ENCODE data around the gene ADISSP.
"Not testable (repeated sequence)": the region's sequence is repeated elsewhere in the genome, so short reads cannot be mapped to it uniquely, and the experiment has no call there.

The ADISSP gene

DNA sequence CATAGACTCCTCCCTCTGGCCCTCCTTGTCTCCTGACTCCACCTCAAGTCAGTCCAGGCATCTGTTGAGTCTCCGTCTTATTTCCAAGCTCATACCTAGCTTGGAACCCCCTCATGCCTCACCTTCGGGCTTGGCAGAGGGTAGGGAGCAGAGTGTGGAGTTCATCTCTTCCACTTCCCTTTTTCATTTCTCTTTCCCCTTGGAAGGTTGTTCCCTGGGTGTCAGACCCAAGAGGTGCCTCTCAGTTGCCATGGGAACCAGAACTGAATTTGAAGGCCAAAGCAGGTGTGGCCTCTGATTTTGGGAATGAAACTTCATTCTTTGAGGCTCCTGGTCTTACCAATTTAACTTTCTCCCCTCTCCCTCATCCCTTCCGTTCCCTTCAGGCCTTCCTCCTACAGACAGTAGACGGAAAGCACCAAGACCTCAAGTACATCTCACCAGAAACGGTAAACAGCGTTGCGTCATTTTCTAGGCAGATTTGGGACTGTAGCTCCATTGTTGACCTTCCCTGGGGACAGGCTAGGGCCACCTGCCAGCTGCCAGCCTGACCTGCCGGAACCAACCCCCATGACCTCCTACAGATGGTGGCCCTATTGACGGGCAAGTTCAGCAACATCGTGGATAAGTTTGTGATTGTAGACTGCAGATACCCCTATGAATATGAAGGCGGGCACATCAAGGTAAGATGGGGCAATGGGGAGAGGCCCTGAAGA lies 35.1 kb upstream of the ADISSP start:
- Mint-ChIP-seq H3K4me1 (ENCODE audit: low read depth) (peaks cover 79% of the 10 kb centered on the region), H3K36me3 (peaks cover 16% of the 10 kb centered on the region), H3K27me3 (no peaks in the 10 kb centered on the region), H3K9me3 (ENCODE audit: low read depth) (no peaks in the 10 kb centered on the region), H3K27ac (peak overlapping the region; percentile 52), H3K4me3 (no peak overlapping the region)

DNA sequence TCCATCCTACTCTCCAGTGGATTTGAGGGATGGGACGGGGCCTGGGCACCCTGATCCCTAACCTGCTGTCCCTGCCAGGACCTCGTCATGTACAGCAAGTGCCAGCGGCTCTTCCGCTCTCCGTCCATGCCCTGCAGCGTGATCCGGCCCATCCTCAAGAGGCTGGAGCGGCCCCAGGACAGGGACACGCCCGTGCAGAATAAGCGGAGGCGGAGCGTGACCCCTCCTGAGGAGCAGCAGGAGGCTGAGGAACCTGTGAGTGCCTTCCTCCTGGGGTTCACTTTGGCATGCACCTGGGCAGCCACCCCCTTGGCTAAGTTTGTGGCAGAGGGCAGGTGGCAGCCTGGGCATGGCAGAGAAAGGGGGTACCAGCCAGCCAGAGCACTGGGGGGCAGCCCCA lies 34.3 kb upstream of the ADISSP start:
- no peak overlapping the region for H3K27ac Mint-ChIP-seq
- no peaks in the 10 kb centered on the region for H3K9me3 Mint-ChIP-seq (ENCODE audit: low read depth)
- peaks cover 16% of the 10 kb centered on the region for H3K36me3 Mint-ChIP-seq
- peaks cover 79% of the 10 kb centered on the region for H3K4me1 Mint-ChIP-seq (ENCODE audit: low read depth)
- no peaks in the 10 kb centered on the region for H3K27me3 Mint-ChIP-seq
- H3K4me3 Mint-ChIP-seq = no peak overlapping the region

DNA sequence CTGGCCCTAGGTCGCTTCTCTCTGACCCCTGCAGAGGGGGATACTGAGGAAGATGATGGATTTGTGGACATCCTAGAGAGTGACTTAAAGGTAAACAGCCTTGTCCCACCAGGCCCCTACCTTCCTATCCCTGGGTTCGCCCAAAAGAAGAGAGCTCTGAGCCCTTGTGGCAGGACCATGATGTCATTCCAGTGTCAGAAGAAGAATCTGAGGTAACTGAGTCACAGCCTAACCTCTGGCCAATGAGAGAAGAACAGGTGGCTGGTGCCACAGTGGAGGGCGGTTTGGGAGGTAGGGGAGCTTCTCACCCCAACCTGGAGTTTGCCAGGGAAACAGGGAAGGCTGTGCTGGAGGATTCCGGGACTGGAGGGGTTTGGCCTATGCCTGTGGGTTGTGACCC lies 33.7 kb upstream of the ADISSP start:
- no peaks in the 10 kb centered on the region for H3K27me3 Mint-ChIP-seq
- H3K27ac Mint-ChIP-seq = peak overlapping the region; percentile 78
- H3K4me3 Mint-ChIP-seq = no peak overlapping the region
- H3K4me1 Mint-ChIP-seq (ENCODE audit: low read depth) = peaks cover 78% of the 10 kb centered on the region
- H3K36me3 Mint-ChIP-seq = peaks cover 14% of the 10 kb centered on the region
- H3K9me3 Mint-ChIP-seq (ENCODE audit: low read depth) = no peaks in the 10 kb centered on the region

DNA sequence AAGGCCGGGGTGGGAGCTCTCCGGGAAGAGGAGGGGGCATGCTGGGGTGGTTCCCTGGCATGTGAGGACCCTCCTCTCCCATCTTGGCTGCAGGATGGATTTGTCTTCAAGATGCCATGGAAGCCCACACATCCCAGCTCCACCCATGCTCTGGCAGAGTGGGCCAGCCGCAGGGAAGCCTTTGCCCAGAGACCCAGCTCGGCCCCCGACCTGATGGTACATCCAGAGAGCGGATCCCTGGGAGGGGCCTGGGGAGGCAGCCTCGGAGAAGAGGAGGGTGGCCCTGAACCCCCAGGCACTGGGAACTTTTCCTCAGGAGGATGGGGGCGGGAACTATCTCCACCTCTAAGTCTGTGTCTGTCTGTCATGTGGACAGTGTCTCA lies 33.3 kb upstream of the ADISSP start:
- Mint-ChIP-seq H3K4me3 (no peak overlapping the region), H3K27me3 (no peaks in the 10 kb centered on the region), H3K36me3 (peaks cover 14% of the 10 kb centered on the region), H3K27ac (peak overlapping the region; percentile 92), H3K9me3 (ENCODE audit: low read depth) (no peaks in the 10 kb centered on the region), H3K4me1 (ENCODE audit: low read depth) (peaks cover 75% of the 10 kb centered on the region)

DNA sequence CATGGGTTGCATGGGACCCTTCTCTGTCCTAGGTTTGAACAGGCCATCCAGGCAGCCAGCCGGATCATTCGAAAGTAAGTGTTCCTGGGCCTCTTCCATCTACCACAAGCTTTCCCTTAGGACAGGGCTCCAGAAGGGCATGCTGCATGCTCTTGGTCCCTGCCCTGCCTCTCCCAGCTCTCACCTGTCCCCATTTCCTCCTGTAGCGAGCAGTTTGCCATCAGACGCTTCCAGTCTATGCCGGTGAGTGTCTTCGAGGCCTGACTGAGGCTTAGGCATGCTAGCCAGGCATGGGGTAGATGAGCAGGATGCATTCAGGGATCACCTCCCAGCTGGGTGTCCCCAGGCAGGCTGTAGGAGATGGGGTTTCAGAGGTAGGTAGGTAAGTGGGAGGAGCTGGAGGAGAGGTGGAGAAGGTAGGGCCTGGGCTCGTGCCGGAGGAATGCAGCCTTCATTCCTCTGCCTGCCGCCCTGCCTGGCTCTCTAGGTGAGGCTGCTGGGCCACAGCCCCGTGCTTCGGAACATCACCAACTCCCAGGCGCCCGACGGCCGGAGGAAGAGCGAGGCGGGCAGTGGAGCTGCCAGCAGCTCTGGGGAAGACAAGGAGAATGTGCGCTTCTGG lies 32.8 kb upstream of the ADISSP start:
- peaks cover 10% of the 10 kb centered on the region for H3K36me3 Mint-ChIP-seq
- peaks cover 73% of the 10 kb centered on the region for H3K4me1 Mint-ChIP-seq (ENCODE audit: low read depth)

DNA sequence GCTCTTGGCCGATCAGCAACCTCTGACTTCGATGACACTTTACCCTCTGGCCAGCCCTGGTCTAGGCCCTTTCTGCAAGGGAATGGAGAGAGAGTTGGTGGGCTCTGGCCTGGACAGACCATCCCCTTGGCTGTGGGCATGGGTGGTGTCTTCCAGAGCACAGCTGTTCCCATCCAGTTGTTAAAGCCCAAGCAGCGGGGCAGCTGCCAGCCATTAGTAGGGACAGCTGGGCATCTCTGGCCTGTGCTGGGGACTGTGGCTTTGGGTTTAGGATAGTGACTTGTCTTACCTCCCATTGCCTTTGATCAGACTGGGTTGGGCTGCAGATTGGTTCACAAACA lies 31.3 kb upstream of the ADISSP start:
- no peaks in the 10 kb centered on the region for H3K27me3 Mint-ChIP-seq
- H3K9me3 Mint-ChIP-seq (ENCODE audit: low read depth) = no peaks in the 10 kb centered on the region
- peaks cover 66% of the 10 kb centered on the region for H3K4me1 Mint-ChIP-seq (ENCODE audit: low read depth)
- H3K4me3 Mint-ChIP-seq = peak overlapping the region; percentile 90
- peak overlapping the region; percentile 92 for H3K27ac Mint-ChIP-seq
- peaks cover 10% of the 10 kb centered on the region for H3K36me3 Mint-ChIP-seq

More for the DNA sequence above, 32.8 kb upstream of the ADISSP start:
- no peaks in the 10 kb centered on the region for H3K27me3 Mint-ChIP-seq
- H3K4me3 Mint-ChIP-seq = peak overlapping the region; percentile 40
- no peaks in the 10 kb centered on the region for H3K9me3 Mint-ChIP-seq (ENCODE audit: low read depth)
- peak overlapping the region; percentile 92 for H3K27ac Mint-ChIP-seq

DNA sequence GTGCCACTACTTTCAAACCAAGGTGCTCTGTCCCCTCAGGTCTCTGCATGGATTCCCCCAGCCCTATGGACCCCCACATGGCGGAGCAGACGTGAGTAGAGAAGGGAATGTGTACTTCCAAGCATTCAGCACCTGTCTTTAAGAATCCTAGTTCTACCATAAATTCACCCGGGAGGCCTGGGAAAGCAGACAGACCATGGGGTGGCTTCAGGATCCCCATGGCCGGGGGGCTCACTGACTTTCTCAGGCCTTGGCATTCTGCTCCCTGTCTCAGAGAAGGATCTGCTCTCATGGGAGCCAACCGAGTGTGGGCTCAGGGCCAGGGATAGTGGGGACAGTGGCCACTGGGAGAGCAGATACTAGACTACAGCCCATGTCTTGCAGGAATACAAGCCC lies 30.8 kb upstream of the ADISSP start:
- Mint-ChIP-seq H3K9me3 (ENCODE audit: low read depth) (no peaks in the 10 kb centered on the region), H3K4me3 (peak overlapping the region; percentile 90), H3K4me1 (ENCODE audit: low read depth) (peaks cover 62% of the 10 kb centered on the region), H3K27me3 (no peaks in the 10 kb centered on the region), H3K27ac (peak overlapping the region; percentile 92), H3K36me3 (peaks cover 7% of the 10 kb centered on the region)

DNA sequence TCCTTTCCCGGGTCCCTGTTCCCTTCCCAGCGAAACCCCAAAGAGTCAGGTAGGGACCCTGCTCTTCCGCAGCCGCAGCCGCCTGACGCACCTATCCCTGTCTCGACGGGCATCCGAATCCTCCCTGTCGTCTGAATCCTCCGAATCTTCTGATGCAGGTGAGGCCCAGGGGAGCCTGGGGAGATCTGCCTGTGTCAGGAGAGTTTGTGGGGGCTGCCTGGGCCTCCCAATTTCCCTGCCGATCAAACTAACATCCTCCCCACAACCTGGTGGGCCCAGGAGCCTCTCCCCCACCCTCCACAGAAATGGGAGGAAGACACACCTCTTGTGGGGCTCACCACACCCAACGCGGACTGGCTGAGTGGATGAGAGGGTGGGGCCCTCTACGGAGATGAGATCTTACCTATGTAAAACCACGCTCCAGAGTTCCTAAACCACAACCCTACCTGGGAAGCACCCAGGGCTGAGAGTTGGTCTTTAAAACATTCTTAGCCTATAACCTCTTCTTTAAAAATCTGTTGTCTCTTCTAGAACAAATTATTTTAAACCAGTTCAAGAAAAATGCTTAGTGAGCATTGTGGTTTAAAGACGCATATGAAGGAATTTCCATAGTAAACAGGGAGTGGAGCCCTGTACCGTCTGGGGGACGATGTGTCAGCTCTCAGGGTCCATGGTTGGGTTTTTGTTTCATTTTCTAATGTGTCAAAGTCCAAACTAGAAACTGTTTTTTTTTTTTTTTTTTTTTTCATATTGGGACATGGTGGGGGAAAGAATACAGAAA lies 30.2 kb upstream of the ADISSP start:
- Mint-ChIP-seq H3K9me3 (ENCODE audit: low read depth) (no peaks in the 10 kb centered on the region), H3K27me3 (no peaks in the 10 kb centered on the region), H3K27ac (peak overlapping the region; percentile 92), H3K36me3 (peaks cover 4% of the 10 kb centered on the region), H3K4me1 (ENCODE audit: low read depth) (peaks cover 60% of the 10 kb centered on the region), H3K4me3 (peak overlapping the region; percentile 90)

DNA sequence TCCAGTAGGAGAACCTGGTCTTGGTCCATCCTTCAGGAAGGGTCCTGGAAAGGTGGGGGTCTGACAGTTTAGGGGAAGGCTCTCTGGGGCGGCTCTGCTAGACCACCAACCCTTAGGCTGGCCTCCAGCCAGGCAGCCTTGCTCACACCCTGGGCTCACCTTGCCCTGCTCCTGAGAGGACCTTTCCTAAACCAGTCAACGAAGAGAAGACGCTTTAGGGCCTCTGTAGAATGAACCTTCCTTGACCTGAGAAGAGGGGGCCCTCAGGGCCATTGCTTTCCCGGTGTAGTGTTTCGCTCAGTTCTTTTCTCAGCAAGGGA lies 29.6 kb upstream of the ADISSP start:
- H3K4me3 Mint-ChIP-seq = peak overlapping the region; percentile 90
- peaks cover 2% of the 10 kb centered on the region for H3K36me3 Mint-ChIP-seq
- no peaks in the 10 kb centered on the region for H3K9me3 Mint-ChIP-seq (ENCODE audit: low read depth)
- H3K27me3 Mint-ChIP-seq = no peaks in the 10 kb centered on the region
- H3K4me1 Mint-ChIP-seq (ENCODE audit: low read depth) = peaks cover 55% of the 10 kb centered on the region
- peak overlapping the region; percentile 92 for H3K27ac Mint-ChIP-seq

DNA sequence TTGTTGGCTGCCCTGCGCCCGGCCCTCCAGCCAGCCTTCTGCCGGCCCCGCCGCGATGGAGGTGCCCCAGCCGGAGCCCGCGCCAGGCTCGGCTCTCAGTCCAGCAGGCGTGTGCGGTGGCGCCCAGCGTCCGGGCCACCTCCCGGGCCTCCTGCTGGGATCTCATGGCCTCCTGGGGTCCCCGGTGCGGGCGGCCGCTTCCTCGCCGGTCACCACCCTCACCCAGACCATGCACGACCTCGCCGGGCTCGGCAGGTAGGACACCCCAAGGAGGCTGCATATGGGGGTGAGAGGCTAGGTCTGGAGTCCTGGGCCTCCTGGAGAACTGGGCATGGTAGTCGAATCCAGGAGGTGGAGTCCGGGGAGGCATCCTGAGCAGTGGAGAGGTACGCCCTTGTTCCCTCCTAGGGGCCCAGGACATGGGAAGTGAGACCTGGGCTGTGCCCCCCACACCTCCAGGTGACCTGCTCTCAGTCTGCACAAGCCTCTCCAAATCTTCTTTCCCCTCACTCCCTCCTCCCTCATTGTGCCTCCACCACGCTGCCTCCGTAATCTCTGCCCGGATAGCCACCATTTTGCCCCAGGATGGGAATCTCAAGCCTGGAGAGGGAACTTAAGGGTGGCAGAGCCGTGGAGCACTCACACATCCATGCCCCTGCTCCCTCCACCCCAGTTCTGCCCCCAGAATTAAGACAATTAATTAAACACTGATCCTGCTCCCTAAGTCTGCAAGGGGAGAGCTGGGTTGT lies 29.1 kb upstream of the ADISSP start:
- Mint-ChIP-seq H3K4me3 (peak overlapping the region; percentile 90), H3K4me1 (ENCODE audit: low read depth) (peaks cover 55% of the 10 kb centered on the region), H3K27me3 (no peaks in the 10 kb centered on the region), H3K9me3 (ENCODE audit: low read depth) (no peaks in the 10 kb centered on the region), H3K27ac (peak overlapping the region; percentile 92), H3K36me3 (peaks cover 2% of the 10 kb centered on the region)

DNA sequence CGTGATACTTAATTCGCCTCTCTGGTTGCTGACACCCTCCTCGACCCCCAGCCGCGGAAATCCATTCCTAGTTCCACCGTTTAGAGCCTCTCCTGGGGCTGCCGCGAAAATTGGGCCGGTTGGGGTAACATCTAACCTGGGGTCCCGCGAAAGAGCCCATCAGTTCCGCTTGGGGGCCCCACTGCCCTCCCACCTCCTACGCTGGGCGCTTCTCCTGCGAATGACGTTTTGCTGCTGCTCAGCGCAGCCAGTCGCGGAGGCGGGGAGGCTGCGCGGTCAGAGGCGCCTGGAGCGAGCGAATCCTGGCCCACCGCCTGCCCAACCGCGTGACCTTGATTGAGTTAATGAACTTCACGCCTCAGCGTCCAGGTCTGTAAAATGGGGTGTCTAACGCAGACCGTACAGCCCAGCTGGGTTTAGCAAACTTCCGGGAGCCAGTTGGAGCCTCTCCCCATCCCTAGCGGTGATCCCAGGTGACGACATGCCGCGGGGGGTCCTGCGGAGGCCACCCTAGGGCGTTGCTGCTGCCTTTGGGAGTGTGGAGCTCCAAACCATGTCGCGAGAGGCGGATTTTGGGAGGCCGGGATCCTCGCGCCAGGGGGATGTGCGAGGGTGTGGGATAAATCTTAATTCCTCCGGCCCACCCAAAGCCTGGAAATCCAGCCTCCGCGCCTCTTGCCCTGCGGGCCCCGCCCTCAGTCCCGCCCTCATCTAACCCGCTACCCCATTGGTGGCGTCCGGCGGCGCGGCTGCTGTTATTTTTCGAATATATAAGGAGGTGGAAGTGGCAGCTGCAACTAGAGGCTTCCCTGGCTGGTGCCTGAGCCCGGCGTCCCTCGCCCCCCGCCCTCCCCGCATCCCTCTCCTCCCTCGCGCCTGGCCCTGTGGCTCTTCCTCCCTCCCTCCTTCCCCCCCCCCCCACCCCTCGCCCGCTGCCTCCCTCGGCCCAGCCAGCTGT lies 28.2 kb upstream of the ADISSP start, which contains the start of gene CDC25B:
Gene CDC25B (plus strand): TSS at position 800 of the 958 bp plus-strand sequence. CDS start 222 bp downstream, outside the sequence.
- Mint-ChIP-seq H3K4me3 (peak within 1 kb of the TSS; percentile 91), H3K36me3 (peaks cover 2% of the 10 kb centered on the region), H3K27me3 (no peaks in the 10 kb centered on the region), H3K27ac (peak within 1 kb of the TSS; percentile 94), H3K4me1 (ENCODE audit: low read depth) (peaks cover 47% of the 10 kb centered on the region), H3K9me3 (ENCODE audit: low read depth) (no peaks in the 10 kb centered on the region)

DNA sequence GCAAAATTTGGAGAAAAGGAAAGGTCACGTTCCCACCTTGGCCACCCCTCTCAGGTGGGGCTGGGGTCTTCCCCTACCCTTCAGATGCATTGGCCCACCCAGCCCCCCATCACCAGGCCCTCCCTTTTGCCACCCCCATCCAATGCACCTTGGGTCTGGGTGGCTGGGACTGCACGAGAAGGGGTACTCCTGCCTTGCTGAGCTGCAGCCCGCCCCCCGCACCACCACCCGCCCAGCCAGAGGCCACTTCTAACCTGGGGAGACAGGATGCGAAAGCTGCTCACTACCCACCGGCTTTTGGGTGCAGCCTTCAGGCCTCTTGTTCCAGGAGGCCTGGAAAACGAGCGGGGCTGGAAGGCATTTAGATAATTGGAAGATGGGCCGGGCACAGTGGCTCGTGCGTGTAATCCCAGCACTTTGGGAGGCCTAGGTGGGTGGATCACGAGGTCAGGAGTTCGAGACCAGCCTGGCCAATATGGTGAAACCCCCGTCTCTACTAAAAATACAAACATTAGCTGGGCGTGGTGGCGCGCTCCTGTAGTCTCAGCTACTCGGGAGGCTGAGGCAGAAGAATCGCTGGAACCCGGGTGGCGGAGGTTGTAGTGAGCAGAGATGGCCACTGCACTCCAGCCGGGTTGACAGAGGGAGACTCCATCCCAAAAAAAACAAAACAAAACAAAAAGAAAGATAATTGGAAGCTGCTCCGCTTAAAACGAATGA lies 27.3 kb upstream of the ADISSP start:
- H3K4me1 Mint-ChIP-seq (ENCODE audit: low read depth) = peaks cover 39% of the 10 kb centered on the region
- H3K4me3 Mint-ChIP-seq = peak overlapping the region; percentile 91
- no peaks in the 10 kb centered on the region for H3K36me3 Mint-ChIP-seq
- peak overlapping the region; percentile 94 for H3K27ac Mint-ChIP-seq
- no peaks in the 10 kb centered on the region for H3K9me3 Mint-ChIP-seq (ENCODE audit: low read depth)
- H3K27me3 Mint-ChIP-seq = no peaks in the 10 kb centered on the region

DNA sequence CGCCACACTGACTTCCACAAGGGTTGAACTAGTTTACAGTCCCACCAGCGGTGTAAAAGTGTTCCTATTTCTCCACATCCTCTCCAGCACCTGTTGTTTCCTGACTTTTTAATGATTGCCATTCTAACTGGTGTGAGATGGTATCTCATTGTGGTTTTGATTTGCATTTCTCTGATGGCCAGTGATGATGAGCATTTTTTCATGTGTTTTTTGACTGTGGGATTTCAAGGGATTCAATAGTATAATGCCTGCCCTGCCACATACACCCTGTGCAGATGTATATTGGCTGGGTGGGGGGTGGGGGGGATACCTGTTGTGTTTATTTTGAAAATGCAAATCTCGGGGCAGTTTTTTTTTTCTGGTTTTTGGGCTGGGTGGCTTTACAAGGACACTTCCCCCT lies 26.6 kb upstream of the ADISSP start:
- not testable (repeated sequence) for H3K36me3 Mint-ChIP-seq; H3K9me3 Mint-ChIP-seq (ENCODE audit: low read depth); H3K27me3 Mint-ChIP-seq; H3K4me3 Mint-ChIP-seq
- H3K4me1 Mint-ChIP-seq (ENCODE audit: low read depth) = peaks cover 32% of the 10 kb centered on the region
- peak overlapping the region; percentile 46 for H3K27ac Mint-ChIP-seq
